Islet of Langerhans (tissue), 1 donor: ENCODE measurements around the gene ZBTB46.
"Not testable (repeated sequence)": the region's sequence is repeated elsewhere in the genome, so short reads cannot be mapped to it uniquely, and the experiment has no call there.

Source experiments
- FAIRE-seq: peaks from one replicate; lab custom pipeline; 2011; peaks lifted over from hg19 to GRCh38; lab: Jason Lieb, UNC

Gene ZBTB46

GRCh38 chr20:63787302-63787701 is 43.8 kb downstream of the ZBTB46 start:
- FAIRE-seq, result no peak

- FAIRE-seq, result no peak
Measured at GRCh38 chr20:63785691-63786131, 45.4 kb downstream of the ZBTB46 start.

GRCh38 chr20:63783970-63784369 is 47.1 kb downstream of the ZBTB46 start:
- no peak for FAIRE-seq

- FAIRE-seq, result no peak
Measured at GRCh38 chr20:63782521-63782971, 48.5 kb downstream of the ZBTB46 start.

- FAIRE-seq, result no peak
Measured at GRCh38 chr20:63782051-63782471, 49.0 kb downstream of the ZBTB46 start.

- no peak for FAIRE-seq
Measured at GRCh38 chr20:63781181-63781580, 49.9 kb downstream of the ZBTB46 start.

- FAIRE-seq, result no peak
Measured at GRCh38 chr20:63778857-63779256, 52.2 kb downstream of the ZBTB46 start.

GRCh38 chr20:63778034-63778752 is 52.9 kb downstream of the ZBTB46 start:
- FAIRE-seq, result no peak

GRCh38 chr20:63777614-63778013 is 53.5 kb downstream of the ZBTB46 start:
- FAIRE-seq, result no peak

- FAIRE-seq, result not testable (repeated sequence)
Measured at GRCh38 chr20:63776875-63777274, 54.2 kb downstream of the ZBTB46 start.

GRCh38 chr20:63775096-63775978 is 55.7 kb downstream of the ZBTB46 start:
- no peak for FAIRE-seq

GRCh38 chr20:63774306-63774705 is 56.8 kb downstream of the ZBTB46 start:
- FAIRE-seq, result no peak

- FAIRE-seq, result no peak
Measured at GRCh38 chr20:63773571-63774241, 57.4 kb downstream of the ZBTB46 start.

GRCh38 chr20:63772781-63773518 is 58.1 kb downstream of the ZBTB46 start:
- no peak for FAIRE-seq

- FAIRE-seq, result no peak
Measured at GRCh38 chr20:63771046-63771707, 59.9 kb downstream of the ZBTB46 start.

- FAIRE-seq, result no peak
Measured at GRCh38 chr20:63769891-63770474, 61.1 kb downstream of the ZBTB46 start.

- no peak for FAIRE-seq
Measured at GRCh38 chr20:63768591-63769515, 62.2 kb downstream of the ZBTB46 start.

GRCh38 chr20:63767886-63768285 is 63.2 kb downstream of the ZBTB46 start:
- no peak for FAIRE-seq

GRCh38 chr20:63767456-63767855 is 63.6 kb downstream of the ZBTB46 start:
- no peak for FAIRE-seq
